DOHH2 (cell line): ENCODE data around the gene ZFHX3.

Experiments used
- H3F3A ChIP-seq: fragments of 200-600 bp; sonication (generic), shearing (Covaris generic); 2 replicates; pipeline ENCODE4 v1.6.0; 2016; ENCODE audit warnings: antibody characterized with exemption, mild to moderate bottlenecking; ENCODE audit not compliant: control insufficient read depth, insufficient read depth
- H3K27ac ChIP-seq: fragments of 200-600 bp; sonication (generic); 2 replicates; pipeline ENCODE4 v1.5.1; 2014; ENCODE audit warnings: low read depth, mild to moderate bottlenecking, low read length, moderate library complexity
- H3K27me3 ChIP-seq: fragments of 200-600 bp; sonication (generic); 2 replicates; pipeline ENCODE4 v1.6.1; 2014; ENCODE audit warnings: mild to moderate bottlenecking, low read length, mixed read lengths; ENCODE audit not compliant: control insufficient read depth
- H3K36me3 ChIP-seq: fragments of 200-600 bp; sonication (generic); 2 replicates; pipeline ENCODE4 v1.6.1; 2014; ENCODE audit warnings: mild to moderate bottlenecking, low read length, moderate library complexity, mixed read lengths; ENCODE audit not compliant: control insufficient read depth
- H3K4me1 ChIP-seq: fragments of 200-600 bp; sonication (generic); 2 replicates; pipeline ENCODE4 v1.6.1; 2014; ENCODE audit warnings: mild to moderate bottlenecking, low read length, mixed read lengths; ENCODE audit not compliant: control insufficient read depth
- H3K4me2 ChIP-seq: fragments of 200-600 bp; sonication (generic); 2 replicates; pipeline ENCODE4 v1.6.0; 2014; ENCODE audit warnings: mild to moderate bottlenecking, low read length, moderate library complexity
- H3K4me3 ChIP-seq: fragments of 200-600 bp; sonication (generic); 2 replicates; pipeline ENCODE4 v1.5.1; 2014; ENCODE audit warnings: mild to moderate bottlenecking, low read length, mixed read lengths
- H3K79me2 ChIP-seq: fragments of 200-600 bp; sonication (generic); 2 replicates; pipeline ENCODE4 v1.6.1; 2014; ENCODE audit warnings: mild to moderate bottlenecking, low read length, mixed read lengths; ENCODE audit not compliant: control insufficient read depth
- H3K9me2 ChIP-seq: fragments of 200-600 bp; sonication (generic); replicated peaks from 2 replicates; pipeline ENCODE4 v1.6.1; 2014; ENCODE audit warnings: mild to moderate bottlenecking, low read length, mixed read lengths; ENCODE audit not compliant: control insufficient read depth
- H3K9me3 ChIP-seq: fragments of 200-600 bp; sonication (generic); 2 replicates; pipeline ENCODE4 v1.6.1; 2014; ENCODE audit warnings: antibody characterized with exemption, low read length, mixed read lengths; ENCODE audit not compliant: control insufficient read depth, insufficient read depth
- H4K20me1 ChIP-seq: fragments of 200-600 bp; sonication (generic); 2 replicates; pipeline ENCODE4 v1.6.0; 2014; ENCODE audit warnings: low read depth, mild to moderate bottlenecking, antibody characterized with exemption, low read length, moderate library complexity; ENCODE audit not compliant: control insufficient read depth, insufficient read depth
- CTCF ChIP-seq: fragments of 200-600 bp; sonication (generic); IDR thresholded peaks from one replicate; pipeline ENCODE4 v1.5.1; 2014; ENCODE audit warnings: antibody characterized with exemption, mild to moderate bottlenecking, low read depth, low read length; ENCODE audit not compliant: poor library complexity, severe bottlenecking
- EZH2phosphoT487 ChIP-seq: fragments of 200-600 bp; sonication (generic); IDR thresholded peaks from 2 replicates; pipeline ENCODE4 v1.6.1; 2017; ENCODE audit warnings: borderline replicate concordance, mild to moderate bottlenecking, antibody characterized with exemption, low read length, moderate library complexity, mixed read lengths

Gene ZFHX3

GRCh38 chr16:73017321-73017720, 30.6 kb downstream of the ZFHX3 start:
- no peaks in the 10 kb centered on the region for H3K9me2 ChIP-seq
- no peak overlapping the region for H3K4me3 ChIP-seq
- no peaks in the 10 kb centered on the region; the same call in 1 of the 2 replicates for H4K20me1 ChIP-seq
- H3K79me2 ChIP-seq: peaks cover 12% of the 10 kb centered on the region
- H3K4me1 ChIP-seq: 0 out of 2 replicates have a peak, but pooled peaks cover 3% of the 10 kb centered on the region
- no peak for TF ChIP-seq EZH2phosphoT487
- TF ChIP-seq CTCF: no peak
- H3K27me3 ChIP-seq: no peaks in the 10 kb centered on the region
- no peaks in the 10 kb centered on the region for H3F3A ChIP-seq
- no peak overlapping the region for H3K4me2 ChIP-seq
- no peak overlapping the region for H3K27ac ChIP-seq
- H3K9me3 ChIP-seq: no peaks in the 10 kb centered on the region
- H3K36me3 ChIP-seq: no peaks in the 10 kb centered on the region

GRCh38 chr16:73016488-73016830, 31.5 kb downstream of the ZFHX3 start:
- no peak overlapping the region for H3K4me3 ChIP-seq
- H3F3A ChIP-seq: no peaks in the 10 kb centered on the region
- H3K27ac ChIP-seq: no peak overlapping the region
- no peaks in the 10 kb centered on the region for H3K27me3 ChIP-seq
- no peaks in the 10 kb centered on the region for H3K36me3 ChIP-seq
- H3K9me3 ChIP-seq: no peaks in the 10 kb centered on the region
- TF ChIP-seq EZH2phosphoT487 (no peak), CTCF (no peak)
- H4K20me1 ChIP-seq: no peaks in the 10 kb centered on the region; the same call in 1 of the 2 replicates
- H3K9me2 ChIP-seq: no peaks in the 10 kb centered on the region
- 0 out of 2 replicates have a peak, but pooled peaks cover 5% of the 10 kb centered on the region for H3K4me1 ChIP-seq
- no peak overlapping the region for H3K4me2 ChIP-seq
- H3K79me2 ChIP-seq: peaks cover 9% of the 10 kb centered on the region

GRCh38 chr16:73015612-73016487, 32.1 kb downstream of the ZFHX3 start:
- no peaks in the 10 kb centered on the region for H3K27me3 ChIP-seq
- 0 out of 2 replicates have a peak, but pooled peaks cover 5% of the 10 kb centered on the region for H3K4me1 ChIP-seq
- peaks cover 9% of the 10 kb centered on the region for H3K79me2 ChIP-seq
- no peaks in the 10 kb centered on the region for H3K36me3 ChIP-seq
- H4K20me1 ChIP-seq: no peaks in the 10 kb centered on the region; the same call in 1 of the 2 replicates
- H3K27ac ChIP-seq: no peak overlapping the region
- no peak overlapping the region for H3K4me2 ChIP-seq
- TF ChIP-seq EZH2phosphoT487 (no peak), CTCF (no peak)
- H3K9me3 ChIP-seq: no peaks in the 10 kb centered on the region
- no peak overlapping the region for H3K4me3 ChIP-seq
- no peaks in the 10 kb centered on the region for H3K9me2 ChIP-seq
- H3F3A ChIP-seq: no peaks in the 10 kb centered on the region
